PC-3 (cell line): ENCODE measurements around the gene PNLIP.

ENCODE experiments used
- EZH2 ChIP-seq: fragments of 300-600 bp; sonication (generic); IDR thresholded peaks from one replicate; pipeline ENCODE4 v1.6.1; 2017; ENCODE audit warnings: antibody characterized with exemption, mild to moderate bottlenecking, low read length; ENCODE audit not compliant: unreplicated experiment
- EZH2phosphoT487 ChIP-seq: fragments of 300-600 bp; sonication (generic); IDR thresholded peaks from 2 replicates; pipeline ENCODE4 v1.6.1; 2018; ENCODE audit warnings: mild to moderate bottlenecking, antibody characterized with exemption, low read length, borderline replicate concordance

DNA sequence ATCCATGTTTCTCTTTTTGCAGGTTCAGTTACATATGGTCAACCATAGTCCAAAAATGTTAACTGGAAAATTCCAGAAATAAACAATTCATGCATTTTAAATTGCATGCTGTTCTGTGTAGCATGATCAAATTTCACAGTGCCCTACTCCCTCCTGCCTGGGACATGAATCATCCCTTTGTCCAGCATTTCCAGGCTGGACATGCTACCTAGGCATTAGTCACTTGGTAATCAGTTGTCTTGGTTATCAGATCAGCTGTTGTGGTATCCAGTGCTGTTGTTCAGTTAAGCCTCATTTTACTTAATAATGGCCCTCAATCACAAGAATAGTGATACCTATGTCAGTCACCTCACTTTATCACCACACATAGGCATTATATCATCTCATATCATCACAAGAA is 7.3 kb upstream of the PNLIP start:
- TF ChIP-seq EZH2phosphoT487 (no peak), EZH2 (no peak)
